LNCAP (cell line): ENCODE measurements around the gene DCAKD.

Source experiments
- TF ChIP-seq, protein P1 (sequence below): fragments of 450-650 bp; IDR thresholded peaks from 2 replicates; pipeline ENCODE4 v1.5.1; 2017; ENCODE audit warnings: mild to moderate bottlenecking

The DCAKD gene

GRCh38 chr17:45022288-45022648 is 29.2 kb downstream of the DCAKD start:
- TF ChIP-seq, protein P1, sequence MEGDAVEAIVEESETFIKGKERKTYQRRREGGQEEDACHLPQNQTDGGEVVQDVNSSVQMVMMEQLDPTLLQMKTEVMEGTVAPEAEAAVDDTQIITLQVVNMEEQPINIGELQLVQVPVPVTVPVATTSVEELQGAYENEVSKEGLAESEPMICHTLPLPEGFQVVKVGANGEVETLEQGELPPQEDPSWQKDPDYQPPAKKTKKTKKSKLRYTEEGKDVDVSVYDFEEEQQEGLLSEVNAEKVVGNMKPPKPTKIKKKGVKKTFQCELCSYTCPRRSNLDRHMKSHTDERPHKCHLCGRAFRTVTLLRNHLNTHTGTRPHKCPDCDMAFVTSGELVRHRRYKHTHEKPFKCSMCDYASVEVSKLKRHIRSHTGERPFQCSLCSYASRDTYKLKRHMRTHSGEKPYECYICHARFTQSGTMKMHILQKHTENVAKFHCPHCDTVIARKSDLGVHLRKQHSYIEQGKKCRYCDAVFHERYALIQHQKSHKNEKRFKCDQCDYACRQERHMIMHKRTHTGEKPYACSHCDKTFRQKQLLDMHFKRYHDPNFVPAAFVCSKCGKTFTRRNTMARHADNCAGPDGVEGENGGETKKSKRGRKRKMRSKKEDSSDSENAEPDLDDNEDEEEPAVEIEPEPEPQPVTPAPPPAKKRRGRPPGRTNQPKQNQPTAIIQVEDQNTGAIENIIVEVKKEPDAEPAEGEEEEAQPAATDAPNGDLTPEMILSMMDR = 0 out of 2 replicates have a peak, but pooled peaks have one; percentile 29

- TF ChIP-seq, protein P1 = peak; percentile 97
These were observed 29.7 kb downstream of the DCAKD start for GRCh38 chr17:45021607-45022287.

DNA sequence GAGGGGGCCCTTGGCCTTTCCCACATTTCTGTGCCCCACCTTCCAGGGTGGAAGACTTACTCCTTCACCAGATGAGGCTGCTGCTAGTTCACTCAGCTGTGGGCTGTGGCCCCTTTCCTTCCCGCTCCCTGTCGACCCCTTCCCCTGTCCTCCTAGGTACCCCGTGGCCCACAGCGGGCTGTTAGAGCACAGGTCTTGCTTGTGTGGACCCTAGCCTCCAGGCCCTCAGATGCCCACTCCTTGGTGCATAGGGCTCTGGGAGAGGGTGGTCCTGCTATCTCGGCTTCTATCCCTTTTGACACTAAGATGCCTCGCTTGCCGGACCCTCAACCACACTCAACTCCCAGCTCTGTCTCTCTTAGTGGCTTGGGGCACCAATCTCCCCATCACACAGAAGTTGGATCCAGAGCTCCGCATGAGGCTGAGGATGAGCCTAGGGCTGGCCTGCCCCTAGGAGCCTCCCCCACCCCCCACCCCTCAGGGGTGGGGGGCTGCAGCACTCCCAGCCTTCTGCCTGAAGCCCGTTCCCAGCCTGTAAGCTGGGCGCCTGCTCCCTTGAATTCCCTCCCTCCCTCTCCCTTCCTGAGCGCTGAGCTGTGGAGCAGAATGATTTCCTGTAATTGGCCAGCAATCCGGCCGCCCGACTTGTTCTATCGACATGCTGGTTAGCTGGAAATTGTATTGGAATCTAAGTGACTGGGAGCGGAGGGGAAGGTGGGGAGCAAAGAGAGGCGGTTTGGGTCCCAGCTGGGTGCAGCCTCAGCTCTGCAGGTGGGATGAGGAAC is 30.9 kb downstream of the DCAKD start:
- TF ChIP-seq, protein P1 = no peak

- TF ChIP-seq, protein P1 = peak; percentile 79
These were observed 32.4 kb downstream of the DCAKD start for GRCh38 chr17:45018848-45019711.

GRCh38 chr17:45018514-45018847 is 33.0 kb downstream of the DCAKD start:
- TF ChIP-seq, protein P1 = no peak

GRCh38 chr17:45016823-45017222 is 34.6 kb downstream of the DCAKD start:
- TF ChIP-seq, protein P1 = peak; percentile 31; the same call in 1 of the 2 replicates

- TF ChIP-seq, protein P1 = no peak
These were observed 35.2 kb downstream of the DCAKD start for GRCh38 chr17:45016237-45016636.
